ENCODE measurements around the gene BCAT1. TPM values are rescaled to one million over a fixed set of nuclear protein-coding genes. Genes with fewer than 3 reads are reported as not detected.
"Not testable (repeated sequence)": the region's sequence is repeated elsewhere in the genome, so short reads cannot be mapped to it uniquely, and the experiment has no call there.

Gene BCAT1
- total RNA-seq, 2 donors from 2014 or later = 53.4 to 71.1 TPM

- H3K27ac Mint-ChIP-seq = no peak overlapping the region
- DNase-seq (no peak), ATAC-seq (replicated peaks in 1 of 2) (no peak)
- peaks cover 12% of the 10 kb centered on the region for H3K4me1 Mint-ChIP-seq (ENCODE audit: low read depth)
- no peaks in the 10 kb centered on the region for H3K9me3 Mint-ChIP-seq
- peak overlapping the region in 1 of 2 donors; percentile 13 for H3K4me3 Mint-ChIP-seq
- H3K36me3 Mint-ChIP-seq (ENCODE audit: insufficient read depth in 2 of 2) = peaks cover 0 to 1% of the 10 kb centered on the region in 2 donors
- H3K27me3 Mint-ChIP-seq (ENCODE audit: low read depth) = peaks cover 34% of the 10 kb centered on the region
Measured at GRCh38 chr12:24931666-24932405, 17.1 kb downstream of the BCAT1 start.

DNA sequence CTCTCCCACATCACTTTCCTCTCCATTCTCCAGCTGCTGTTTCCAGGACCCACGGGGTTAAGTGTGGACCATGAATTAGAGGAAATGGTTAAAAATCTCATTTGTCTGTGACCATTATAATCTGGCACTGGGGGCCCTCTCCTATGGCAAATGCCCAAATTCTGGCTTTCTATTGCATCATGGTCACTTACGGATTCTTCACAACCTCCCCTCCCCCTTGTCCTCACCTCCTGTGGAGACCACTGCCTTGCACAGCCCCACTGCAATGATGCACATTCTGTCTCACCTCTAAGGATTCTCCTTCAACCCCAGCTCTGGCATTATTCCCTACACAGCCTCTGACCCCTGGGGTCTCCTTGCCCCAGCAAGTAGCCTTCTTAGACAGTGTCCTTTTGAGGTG, 18.9 kb downstream of the BCAT1 start:
- Mint-ChIP-seq H3K36me3 (ENCODE audit: insufficient read depth in 2 of 2) (peaks cover 0 to 3% of the 10 kb centered on the region in 2 donors), H3K27ac (no peak overlapping the region), H3K4me3 (no peak overlapping the region), H3K9me3 (no peaks in the 10 kb centered on the region), H3K4me1 (ENCODE audit: low read depth) (peaks cover 12% of the 10 kb centered on the region), H3K27me3 (ENCODE audit: low read depth) (peaks cover 34% of the 10 kb centered on the region)
- ATAC-seq (replicated peaks in 1 of 2) = no peak
- DNase-seq = no peak

GRCh38 chr12:24928533-24929306, 20.2 kb downstream of the BCAT1 start:
- not testable (repeated sequence) for H3K4me3 Mint-ChIP-seq; DNase-seq; H3K36me3 Mint-ChIP-seq (ENCODE audit: insufficient read depth in 2 of 2); ATAC-seq (replicated peaks in 1 of 2); H3K9me3 Mint-ChIP-seq; H3K27ac Mint-ChIP-seq
- H3K4me1 Mint-ChIP-seq (ENCODE audit: low read depth) = peaks cover 12% of the 10 kb centered on the region
- peaks cover 41% of the 10 kb centered on the region for H3K27me3 Mint-ChIP-seq (ENCODE audit: low read depth)

DNA sequence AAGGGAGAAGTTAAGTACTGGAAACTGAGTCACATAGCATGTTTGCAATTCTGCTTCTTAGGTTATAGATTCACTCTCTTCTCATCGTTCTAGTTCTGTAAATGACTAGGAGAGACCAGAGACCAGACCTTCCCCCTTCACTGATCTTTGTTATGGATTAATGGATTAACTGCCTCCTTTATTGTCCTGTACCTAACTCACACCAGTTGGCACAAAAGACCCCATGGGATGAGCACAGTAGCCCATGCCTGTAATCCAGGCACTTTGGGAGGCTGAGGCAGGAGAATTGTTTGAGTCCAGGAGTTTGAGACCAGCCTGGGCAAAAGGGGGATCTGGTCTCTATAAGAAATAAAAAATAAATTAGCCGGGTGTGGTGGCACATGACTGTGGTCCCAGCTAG, 20.8 kb downstream of the BCAT1 start:
- Mint-ChIP-seq H3K9me3 (no peaks in the 10 kb centered on the region), H3K36me3 (ENCODE audit: insufficient read depth in 2 of 2) (peaks cover 0 to 3% of the 10 kb centered on the region in 2 donors), H3K27me3 (ENCODE audit: low read depth) (peaks cover 41% of the 10 kb centered on the region), H3K4me1 (ENCODE audit: low read depth) (peaks cover 12% of the 10 kb centered on the region), H3K27ac (no peak overlapping the region), H3K4me3 (no peak overlapping the region)
- DNase-seq (no peak), ATAC-seq (replicated peaks in 1 of 2) (no peak)

DNA sequence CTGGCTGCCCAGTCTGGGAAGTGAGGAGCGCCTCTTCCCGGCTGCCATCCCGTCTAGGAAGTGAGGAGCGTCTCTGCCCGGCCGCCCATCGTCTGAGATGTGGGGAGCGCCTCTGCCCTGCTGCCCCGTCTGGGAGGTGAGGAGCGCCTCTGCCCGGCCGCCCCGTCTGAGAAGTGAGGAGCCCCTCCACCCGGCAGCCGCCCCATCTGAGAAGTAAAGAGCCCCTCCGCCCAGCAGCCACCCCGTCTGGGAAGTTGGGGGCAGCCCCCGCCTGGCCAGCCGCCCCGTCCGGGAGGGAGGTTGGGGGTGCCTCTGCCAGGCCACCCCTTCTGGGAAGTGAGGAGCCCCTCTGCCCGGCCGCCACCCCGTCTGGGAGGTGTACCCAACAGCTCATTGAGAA, 22.8 kb downstream of the BCAT1 start:
- not testable (repeated sequence) for H3K27ac Mint-ChIP-seq; DNase-seq; H3K4me3 Mint-ChIP-seq; ATAC-seq (replicated peaks in 1 of 2); H3K36me3 Mint-ChIP-seq (ENCODE audit: insufficient read depth in 2 of 2); H3K9me3 Mint-ChIP-seq
- H3K4me1 Mint-ChIP-seq (ENCODE audit: low read depth) = peaks cover 15% of the 10 kb centered on the region
- H3K27me3 Mint-ChIP-seq (ENCODE audit: low read depth) = peaks cover 33% of the 10 kb centered on the region

GRCh38 chr12:24922090-24922489, 26.8 kb downstream of the BCAT1 start:
- Mint-ChIP-seq H3K4me3 (no peak overlapping the region), H3K27me3 (ENCODE audit: low read depth) (peaks cover 7% of the 10 kb centered on the region), H3K4me1 (ENCODE audit: low read depth) (peaks cover 40% of the 10 kb centered on the region), H3K36me3 (ENCODE audit: insufficient read depth in 2 of 2) (peaks cover 0 to 7% of the 10 kb centered on the region in 2 donors), H3K9me3 (no peaks in the 10 kb centered on the region), H3K27ac (no peak overlapping the region)
- no peak for DNase-seq
- ATAC-seq (replicated peaks in 1 of 2) = peak in 1 of 2 donors; percentile 35

- H3K4me3 Mint-ChIP-seq = peak overlapping the region; percentile 23 to 26
- H3K9me3 Mint-ChIP-seq = no peaks in the 10 kb centered on the region
- no peak overlapping the region for H3K27ac Mint-ChIP-seq
- peak; percentile 31 to 48 for ATAC-seq (replicated peaks in 1 of 2)
- H3K36me3 Mint-ChIP-seq (ENCODE audit: insufficient read depth in 2 of 2) = peaks cover 0 to 4% of the 10 kb centered on the region in 2 donors
- H3K27me3 Mint-ChIP-seq (ENCODE audit: low read depth) = peaks cover 7% of the 10 kb centered on the region
- DNase-seq = no peak
- peaks cover 40% of the 10 kb centered on the region for H3K4me1 Mint-ChIP-seq (ENCODE audit: low read depth)
Measured at GRCh38 chr12:24921251-24922038, 27.5 kb downstream of the BCAT1 start.

DNA sequence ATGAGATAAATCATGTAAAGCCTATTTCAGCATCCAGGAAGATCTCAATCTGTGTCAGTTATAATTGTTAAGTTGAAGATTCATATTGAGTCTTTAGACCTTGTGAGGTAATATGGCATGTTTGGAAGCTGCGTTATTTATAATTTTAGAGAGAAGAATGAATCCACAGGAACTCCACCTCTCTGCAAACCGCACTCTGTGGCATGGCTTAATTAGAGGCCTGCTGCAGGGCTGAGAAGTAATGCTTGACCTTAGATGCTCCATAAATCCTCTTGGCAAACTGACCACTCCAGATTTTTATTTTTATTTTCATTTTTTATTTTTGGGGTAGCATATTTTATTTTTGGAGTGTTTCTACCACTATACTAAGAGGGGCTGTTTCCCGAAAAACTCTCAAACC, 28.8 kb downstream of the BCAT1 start:
- H3K27ac Mint-ChIP-seq = no peak overlapping the region
- no peak for ATAC-seq (replicated peaks in 1 of 2)
- H3K4me3 Mint-ChIP-seq = no peak overlapping the region

GRCh38 chr12:24919346-24920001, 29.4 kb downstream of the BCAT1 start:
- Mint-ChIP-seq H3K4me1 (ENCODE audit: low read depth) (peaks cover 40% of the 10 kb centered on the region), H3K4me3 (no peak overlapping the region), H3K27me3 (ENCODE audit: low read depth) (peaks cover 17% of the 10 kb centered on the region), H3K27ac (no peak overlapping the region), H3K9me3 (no peaks in the 10 kb centered on the region), H3K36me3 (ENCODE audit: insufficient read depth in 2 of 2) (peaks cover 0 to 4% of the 10 kb centered on the region in 2 donors)
- ATAC-seq (replicated peaks in 1 of 2) (peak; percentile 82 to 91), DNase-seq (peak; percentile 38 to 62)

More for the DNA sequence above, 28.8 kb downstream of the BCAT1 start:
- H3K4me1 Mint-ChIP-seq (ENCODE audit: low read depth) = peaks cover 40% of the 10 kb centered on the region
- peaks cover 15% of the 10 kb centered on the region for H3K27me3 Mint-ChIP-seq (ENCODE audit: low read depth)
- H3K36me3 Mint-ChIP-seq (ENCODE audit: insufficient read depth in 2 of 2) = peaks cover 0 to 4% of the 10 kb centered on the region in 2 donors
- DNase-seq = no peak
- H3K9me3 Mint-ChIP-seq = no peaks in the 10 kb centered on the region

GRCh38 chr12:24918596-24918995, 30.3 kb downstream of the BCAT1 start:
- DNase-seq (no peak), ATAC-seq (replicated peaks in 1 of 2) (no peak)
- Mint-ChIP-seq H3K4me1 (ENCODE audit: low read depth) (peaks cover 40% of the 10 kb centered on the region), H3K36me3 (ENCODE audit: insufficient read depth in 2 of 2) (peaks cover 0 to 4% of the 10 kb centered on the region in 2 donors), H3K27ac (no peak overlapping the region), H3K4me3 (no peak overlapping the region), H3K9me3 (no peaks in the 10 kb centered on the region), H3K27me3 (ENCODE audit: low read depth) (peaks cover 15% of the 10 kb centered on the region)

DNA sequence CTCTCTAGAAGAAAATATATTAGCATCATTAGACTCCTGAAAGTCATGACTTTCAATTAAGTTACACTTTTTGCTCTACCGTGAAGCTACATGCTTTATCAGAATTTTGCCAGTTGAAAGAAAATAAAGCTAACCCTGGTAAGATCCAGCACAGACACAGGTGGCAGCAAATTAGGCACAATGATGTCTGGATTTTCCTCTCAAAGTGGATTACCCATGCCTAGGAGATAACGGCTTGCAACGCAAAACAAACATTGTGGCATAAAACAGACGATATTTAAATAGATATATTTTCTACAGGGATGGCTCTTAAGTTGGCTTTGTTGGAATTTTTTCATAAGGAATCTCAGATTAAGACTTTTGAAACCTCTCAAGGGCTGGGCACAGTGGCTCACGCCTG, 33.4 kb downstream of the BCAT1 start:
- Mint-ChIP-seq H3K4me3 (no peak overlapping the region), H3K27me3 (ENCODE audit: low read depth) (peaks cover 25% of the 10 kb centered on the region), H3K27ac (no peak overlapping the region), H3K4me1 (ENCODE audit: low read depth) (peaks cover 20% of the 10 kb centered on the region), H3K9me3 (no peaks in the 10 kb centered on the region), H3K36me3 (ENCODE audit: insufficient read depth in 2 of 2) (peaks cover 0 to 2% of the 10 kb centered on the region in 2 donors)
- no peak for DNase-seq
- no peak for ATAC-seq (replicated peaks in 1 of 2)

GRCh38 chr12:24913953-24914352, 34.9 kb downstream of the BCAT1 start:
- peaks cover 4% of the 10 kb centered on the region for H3K4me1 Mint-ChIP-seq (ENCODE audit: low read depth)
- DNase-seq (no peak), ATAC-seq (replicated peaks in 1 of 2) (no peak)
- H3K27ac Mint-ChIP-seq = no peak overlapping the region
- no peak overlapping the region for H3K4me3 Mint-ChIP-seq
- no peaks in the 10 kb centered on the region for H3K9me3 Mint-ChIP-seq
- H3K36me3 Mint-ChIP-seq (ENCODE audit: insufficient read depth in 2 of 2) = no peaks in the 10 kb centered on the region
- peaks cover 25% of the 10 kb centered on the region for H3K27me3 Mint-ChIP-seq (ENCODE audit: low read depth)

Measured in activated T-cell treated with anti-CD3 and anti-CD28 coated beads, Interleukin-2, amount 50 U/mL, for 72 hours (primary cell).